GM21528 (cell line): ENCODE data around the gene EIF3I.
"Not testable (repeated sequence)": the region's sequence is repeated elsewhere in the genome, so short reads cannot be mapped to it uniquely, and the experiment has no call there.

Experiments used
- ATAC-seq: cut with Tn5 transposase; IDR thresholded peaks from one replicate; pipeline ENCODE4 v1.9.1; 2021; ENCODE audit warnings: mild to moderate bottlenecking, moderate library complexity; ENCODE audit not compliant: unreplicated experiment, low FRiP score

EIF3I gene

GRCh38 chr1:32257227-32257508, 35.0 kb downstream of the EIF3I start:
- ATAC-seq = no peak

- not testable (repeated sequence) for ATAC-seq
These were observed 41.0 kb downstream of the EIF3I start for GRCh38 chr1:32263236-32263593.

GRCh38 chr1:32263744-32264143, 41.5 kb downstream of the EIF3I start:
- no peak for ATAC-seq

DNA sequence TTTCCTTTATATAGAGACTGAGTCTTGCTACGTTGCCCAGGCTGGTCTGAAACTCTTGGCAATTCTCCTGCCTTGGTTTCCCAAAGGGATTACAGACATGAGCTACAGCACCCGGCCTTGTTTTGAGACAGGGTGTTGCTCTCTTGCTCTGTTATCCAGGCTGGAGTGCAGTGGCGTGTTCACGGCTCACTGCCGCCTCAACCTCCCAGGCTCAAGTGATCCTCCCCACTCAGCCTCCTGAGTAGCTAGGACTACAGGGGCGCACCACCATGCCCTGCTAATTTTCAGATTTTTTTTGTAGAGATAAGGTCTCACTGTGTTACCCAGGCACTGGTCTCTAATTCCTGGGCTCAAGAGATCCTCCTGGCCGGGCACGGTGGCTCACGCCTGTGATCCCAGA, 43.6 kb downstream of the EIF3I start:
- no peak for ATAC-seq

- no peak for ATAC-seq
These were observed 44.8 kb downstream of the EIF3I start for GRCh38 chr1:32266921-32267591.

DNA sequence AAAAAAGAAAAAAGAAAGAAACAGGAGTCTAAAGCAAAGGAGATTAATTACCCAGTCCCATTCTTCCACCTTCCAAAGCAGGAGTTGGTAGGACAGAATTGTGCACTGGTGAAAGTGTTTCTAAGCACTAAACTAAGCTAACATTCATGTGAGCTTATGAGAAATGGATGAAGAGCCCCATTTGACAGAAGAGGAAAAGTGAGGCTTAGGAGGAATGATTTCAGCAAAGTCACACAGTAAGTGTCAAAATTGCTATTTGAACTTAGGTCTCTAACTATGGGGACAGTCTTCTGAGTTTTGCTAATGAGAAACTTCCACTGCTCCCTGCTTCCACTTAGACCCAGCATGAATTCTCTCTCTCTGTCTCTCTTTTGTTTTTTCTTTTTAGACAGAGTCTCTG, 47.5 kb downstream of the EIF3I start:
- ATAC-seq = no peak

- no peak for ATAC-seq
These were observed 50.6 kb downstream of the EIF3I start for GRCh38 chr1:32272557-32273390.

- ATAC-seq = no peak
These were observed 51.4 kb downstream of the EIF3I start for GRCh38 chr1:32273391-32274208.

- ATAC-seq = no peak
These were observed 52.6 kb downstream of the EIF3I start for GRCh38 chr1:32274646-32275340.

GRCh38 chr1:32275424-32275823, 53.2 kb downstream of the EIF3I start:
- ATAC-seq = no peak

DNA sequence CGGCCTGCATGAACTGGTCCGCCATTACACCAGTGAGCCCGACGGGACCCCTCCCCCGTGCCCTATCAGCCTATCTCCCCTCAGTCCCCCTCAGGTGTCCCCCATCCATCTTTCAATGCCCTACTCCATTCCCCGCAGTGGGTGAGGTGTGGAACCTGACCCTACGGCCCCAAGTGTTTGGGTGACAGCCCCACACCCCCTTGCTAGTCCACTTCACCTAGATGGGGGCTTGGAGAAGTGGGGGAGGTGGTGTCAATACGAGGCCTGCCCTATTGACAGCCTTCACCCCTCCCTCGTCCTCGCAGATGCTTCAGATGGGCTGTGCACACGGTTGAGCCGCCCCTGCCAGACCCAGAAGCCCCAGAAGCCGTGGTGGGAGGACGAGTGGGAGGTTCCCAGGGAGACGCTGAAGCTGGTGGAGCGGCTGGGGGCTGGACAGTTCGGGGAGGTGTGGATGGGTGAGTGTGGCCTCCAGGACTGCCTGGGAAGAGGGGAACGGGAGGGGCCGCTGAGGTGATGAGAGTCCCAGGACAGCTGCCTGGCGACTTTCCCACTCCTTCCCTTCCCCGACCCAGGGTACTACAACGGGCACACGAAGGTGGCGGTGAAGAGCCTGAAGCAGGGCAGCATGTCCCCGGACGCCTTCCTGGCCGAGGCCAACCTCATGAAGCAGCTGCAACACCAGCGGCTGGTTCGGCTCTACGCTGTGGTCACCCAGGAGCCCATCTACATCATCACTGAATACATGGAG, 54.0 kb downstream of the EIF3I start:
- ATAC-seq = no peak
